ENCODE data around the gene EPN1. TPM values are rescaled to one million over a fixed set of nuclear protein-coding genes. Genes with fewer than 3 reads are reported as not detected.
A peak's percentile ranks its signal among the peaks of the same experiment; 100 is the strongest.

EPN1 gene
- total and polyA plus RNA-seq, 2 of the 13 experiments (the other 11 are each of a cell fraction or from before 2014, with no cell fraction given), result 28.9 to 31.7 TPM

DNA sequence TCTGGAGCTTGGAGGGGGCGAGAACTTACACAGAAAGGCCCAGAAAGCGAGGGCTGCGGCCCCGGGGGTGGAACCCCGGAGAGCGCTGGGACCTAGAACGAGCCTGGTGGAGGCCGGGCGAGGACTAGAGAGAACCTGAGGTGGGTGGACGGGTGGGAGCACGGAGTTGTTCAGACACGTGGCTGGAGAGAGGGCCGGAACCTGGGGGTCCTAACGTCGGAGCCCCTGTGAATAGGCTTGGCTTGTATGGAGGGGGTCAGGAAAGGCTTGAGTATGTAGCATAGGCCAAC, 31.2 kb upstream of the EPN1 start (continued):
- TF ChIP-seq CEBPG (CRISPR knock-in tag; IDR thresholded peaks at IDR 0.05), result no peak
- TF ChIP-seq ZNF263 (CRISPR knock-in tag; IDR thresholded peaks at IDR 0.05), result peak; percentile 69
- TF ChIP-seq AGO1 (IDR thresholded peaks at IDR 0.05; ENCODE audit: low read depth, low read length, poor library complexity, severe bottlenecking), result peak; percentile 0
- TF ChIP-seq ZNF564 (CRISPR knock-in tag; IDR thresholded peaks at IDR 0.05), result 0 out of 2 replicates have a peak, but pooled peaks have one; percentile 5
- TF ChIP-seq ZNF121 (CRISPR knock-in tag; IDR thresholded peaks at IDR 0.05), result no peak

DNA sequence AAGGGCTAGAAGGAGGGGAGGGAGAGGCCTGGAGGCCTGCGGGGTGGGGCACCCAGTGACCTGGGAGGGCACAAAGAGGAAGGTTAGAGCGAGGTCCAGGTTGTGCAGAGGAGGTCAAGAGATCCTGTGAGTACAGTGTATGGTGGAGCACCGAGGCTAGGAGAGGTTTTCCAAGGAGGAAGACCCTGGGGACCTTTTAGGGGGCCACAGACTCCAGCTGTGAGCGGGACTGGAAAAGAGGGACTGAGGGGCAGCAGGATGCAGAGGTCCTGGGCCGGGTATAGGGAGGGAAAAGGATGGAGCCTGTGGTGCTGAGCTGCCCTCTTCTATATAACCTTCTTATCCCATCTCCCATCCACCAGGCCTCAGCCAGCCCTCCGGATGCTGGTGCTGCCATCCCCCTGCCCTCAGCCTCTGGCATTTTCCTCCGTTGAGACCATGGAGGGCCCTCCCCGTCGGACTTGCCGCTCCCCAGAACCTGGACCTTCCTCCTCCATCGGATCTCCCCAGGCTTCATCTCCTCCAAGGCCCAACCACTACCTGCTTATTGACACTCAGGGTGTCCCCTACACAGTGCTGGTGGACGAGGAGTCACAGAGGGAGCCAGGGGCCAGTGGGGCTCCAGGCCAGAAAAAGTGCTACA, 30.7 kb upstream of the EPN1 start:
- ChIA-PET CTCF (ENCODE audit: low intra/inter-chr PET ratio, low total read pairs) (interaction anchor here (1.1 kb wide), 1 partner anchor 9 kb away, joined by 3 read pairs; no protein-coding TSS in a partner anchor), POLR2A (interaction anchor here (2.4 kb wide), 1 partner anchor 10 kb away, joined by 10 read pairs; the partner anchor contains the start of gene U2AF2)
- Histone ChIP-seq H3K27me3 (ENCODE audit: control insufficient read depth in 1 of 2, insufficient read depth in 2 of 2, low read length in 2 of 2) (no peaks in the 10 kb centered on the region; a peak in 1 of 5 replicates), H3K79me2 (ENCODE audit: insufficient read depth, low read length) (peaks cover 41% of the 10 kb centered on the region), H3K27ac (ENCODE audit: extremely low read length, insufficient read depth, low read length) (peak overlapping the region; percentile 79), H2AFZ (ENCODE audit: low read length) (no peak overlapping the region), H3K4me1 (ENCODE audit: insufficient read depth, low read length) (peaks cover 61% of the 10 kb centered on the region), H3K36me3 (replicated peaks in 1 of 2; ENCODE audit: control insufficient read depth in 1 of 2, insufficient read depth in 2 of 2, low read length in 2 of 2) (peaks cover 0 to 10% of the 10 kb centered on the region in 2 experiments; a peak in 2 of 5 replicates), H3K9ac (ENCODE audit: insufficient read depth, low read depth, low read length) (peak overlapping the region; percentile 84), H3K4me3 (replicated peaks in 1 of 3; ENCODE audit: insufficient read depth in 1 of 3, low read depth in 2 of 3, low read length in 3 of 3) (peak overlapping the region; percentile 92 to 96 (median 92)), H4K20me1 (ENCODE audit: insufficient read depth, low read length) (no peaks in the 10 kb centered on the region), H3K9me3 (ENCODE audit: low read length) (no peaks in the 10 kb centered on the region), H3K4me2 (ENCODE audit: low read depth, low read length) (peak overlapping the region; percentile 84)
- 35% methylated on average over 12 of the region's 12 CpGs for WGBS (ENCODE audit: low lambda C conversion rate)
- FAIRE-seq, result no peak
- DNase-seq (ENCODE audit: low spot score), result no peak
- no peak for ATAC-seq
- intact Hi-C loops (cut with micrococcal nuclease; ENCODE audit: unreplicated experiment), result no loop called here
- in situ Hi-C loops (cut with HindIII; ENCODE audit: extremely low pct_ligation_motif_present, low pct_unique_long_range_greater_than_20kb), result no loop called here
- BruUV-seq (replicated peaks), result no TSS peak
- TF ChIP-seq RBAK (CRISPR knock-in tag; IDR thresholded peaks at IDR 0.05) (no peak), NFKB2 (CRISPR knock-in tag; IDR thresholded peaks at IDR 0.05; ENCODE audit: borderline replicate concordance) (peak; percentile 46; the same call in 1 of the 2 replicates), SAP130 (CRISPR knock-in tag; IDR thresholded peaks at IDR 0.05; ENCODE audit: low read depth) (peak; percentile 12; the same call in 1 of the 2 replicates), ZNF468 (CRISPR knock-in tag; IDR thresholded peaks at IDR 0.05) (no peak), TAF1 (CRISPR knock-in tag; IDR thresholded peaks at IDR 0.05) (no peak), NFE2L1 (CRISPR knock-in tag; IDR thresholded peaks at IDR 0.05; ENCODE audit: borderline replicate concordance) (no peak), AKAP8 (CRISPR knock-in tag; IDR thresholded peaks at IDR 0.05) (0 out of 2 replicates have a peak, but pooled peaks have one; percentile 20), ZNF263 (CRISPR knock-in tag; IDR thresholded peaks at IDR 0.05) (peak; percentile 49; the same call in 1 of the 2 replicates), POLR2A (IDR thresholded peaks at IDR 0.05; ENCODE audit: insufficient read depth in 1 of 2, low read depth in 2 of 2, low read length in 2 of 2) (0 out of 4 replicates have a peak, but pooled peaks of 1 of the 2 experiments have one; percentile 20), ZNF317 (CRISPR knock-in tag; IDR thresholded peaks at IDR 0.05) (0 out of 2 replicates have a peak, but pooled peaks have one; percentile 31)
- TF ChIP-seq, protein P1, sequence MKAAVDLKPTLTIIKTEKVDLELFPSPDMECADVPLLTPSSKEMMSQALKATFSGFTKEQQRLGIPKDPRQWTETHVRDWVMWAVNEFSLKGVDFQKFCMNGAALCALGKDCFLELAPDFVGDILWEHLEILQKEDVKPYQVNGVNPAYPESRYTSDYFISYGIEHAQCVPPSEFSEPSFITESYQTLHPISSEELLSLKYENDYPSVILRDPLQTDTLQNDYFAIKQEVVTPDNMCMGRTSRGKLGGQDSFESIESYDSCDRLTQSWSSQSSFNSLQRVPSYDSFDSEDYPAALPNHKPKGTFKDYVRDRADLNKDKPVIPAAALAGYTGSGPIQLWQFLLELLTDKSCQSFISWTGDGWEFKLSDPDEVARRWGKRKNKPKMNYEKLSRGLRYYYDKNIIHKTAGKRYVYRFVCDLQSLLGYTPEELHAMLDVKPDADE (CRISPR knock-in tag; IDR thresholded peaks at IDR 0.05), result no peak
- TF ChIP-seq, protein P2, sequence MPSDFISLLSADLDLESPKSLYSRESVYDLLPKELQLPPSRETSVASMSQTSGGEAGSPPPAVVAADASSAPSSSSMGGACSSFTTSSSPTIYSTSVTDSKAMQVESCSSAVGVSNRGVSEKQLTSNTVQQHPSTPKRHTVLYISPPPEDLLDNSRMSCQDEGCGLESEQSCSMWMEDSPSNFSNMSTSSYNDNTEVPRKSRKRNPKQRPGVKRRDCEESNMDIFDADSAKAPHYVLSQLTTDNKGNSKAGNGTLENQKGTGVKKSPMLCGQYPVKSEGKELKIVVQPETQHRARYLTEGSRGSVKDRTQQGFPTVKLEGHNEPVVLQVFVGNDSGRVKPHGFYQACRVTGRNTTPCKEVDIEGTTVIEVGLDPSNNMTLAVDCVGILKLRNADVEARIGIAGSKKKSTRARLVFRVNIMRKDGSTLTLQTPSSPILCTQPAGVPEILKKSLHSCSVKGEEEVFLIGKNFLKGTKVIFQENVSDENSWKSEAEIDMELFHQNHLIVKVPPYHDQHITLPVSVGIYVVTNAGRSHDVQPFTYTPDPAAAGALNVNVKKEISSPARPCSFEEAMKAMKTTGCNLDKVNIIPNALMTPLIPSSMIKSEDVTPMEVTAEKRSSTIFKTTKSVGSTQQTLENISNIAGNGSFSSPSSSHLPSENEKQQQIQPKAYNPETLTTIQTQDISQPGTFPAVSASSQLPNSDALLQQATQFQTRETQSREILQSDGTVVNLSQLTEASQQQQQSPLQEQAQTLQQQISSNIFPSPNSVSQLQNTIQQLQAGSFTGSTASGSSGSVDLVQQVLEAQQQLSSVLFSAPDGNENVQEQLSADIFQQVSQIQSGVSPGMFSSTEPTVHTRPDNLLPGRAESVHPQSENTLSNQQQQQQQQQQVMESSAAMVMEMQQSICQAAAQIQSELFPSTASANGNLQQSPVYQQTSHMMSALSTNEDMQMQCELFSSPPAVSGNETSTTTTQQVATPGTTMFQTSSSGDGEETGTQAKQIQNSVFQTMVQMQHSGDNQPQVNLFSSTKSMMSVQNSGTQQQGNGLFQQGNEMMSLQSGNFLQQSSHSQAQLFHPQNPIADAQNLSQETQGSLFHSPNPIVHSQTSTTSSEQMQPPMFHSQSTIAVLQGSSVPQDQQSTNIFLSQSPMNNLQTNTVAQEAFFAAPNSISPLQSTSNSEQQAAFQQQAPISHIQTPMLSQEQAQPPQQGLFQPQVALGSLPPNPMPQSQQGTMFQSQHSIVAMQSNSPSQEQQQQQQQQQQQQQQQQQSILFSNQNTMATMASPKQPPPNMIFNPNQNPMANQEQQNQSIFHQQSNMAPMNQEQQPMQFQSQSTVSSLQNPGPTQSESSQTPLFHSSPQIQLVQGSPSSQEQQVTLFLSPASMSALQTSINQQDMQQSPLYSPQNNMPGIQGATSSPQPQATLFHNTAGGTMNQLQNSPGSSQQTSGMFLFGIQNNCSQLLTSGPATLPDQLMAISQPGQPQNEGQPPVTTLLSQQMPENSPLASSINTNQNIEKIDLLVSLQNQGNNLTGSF (CRISPR knock-in tag; IDR thresholded peaks at IDR 0.05), result no peak
